ENCODE data around the gene OMP.

GRCh38 chr11:77056814-77057402 is 45.7 kb upstream of the OMP start:
- TF ChIP-seq POLR2A (IDR thresholded peaks at IDR 0.05) (no peak), CTCF (IDR thresholded peaks at IDR 0.05) (no peak)

Data from body of pancreas (tissue), 4 donors.